GM12892 (cell line): ENCODE results near the gene GRID1.

Experiments
- POLR2A ChIP-seq: IDR thresholded peaks from 2 replicates; pipeline ENCODE4 v1.6.1; 2011; ENCODE audit warnings: low read depth, low read length, control low read depth
- POLR2AphosphoS5 ChIP-seq: IDR thresholded peaks from 2 replicates; pipeline ENCODE4 v1.6.1; 2011; ENCODE audit warnings: low read depth, low read length, control low read depth

GRCh38 chr10:86073199-86073977 is 293.2 kb downstream of the GRID1 start:
- TF ChIP-seq POLR2A (no peak), POLR2AphosphoS5 (no peak)
